GM19239 (cell line): ENCODE measurements around the gene IMPDH1.

Experiments used
- DNase-seq: peaks from one replicate; pipeline ENCODE4 v3.0.0; 2011; ENCODE audit warnings: low spot score; ENCODE audit not compliant: insufficient read length
- FAIRE-seq: peaks from 2 replicates; lab custom pipeline; 2011; peaks lifted over from hg19 to GRCh38; lab: Jason Lieb, UNC

IMPDH1 gene

DNA sequence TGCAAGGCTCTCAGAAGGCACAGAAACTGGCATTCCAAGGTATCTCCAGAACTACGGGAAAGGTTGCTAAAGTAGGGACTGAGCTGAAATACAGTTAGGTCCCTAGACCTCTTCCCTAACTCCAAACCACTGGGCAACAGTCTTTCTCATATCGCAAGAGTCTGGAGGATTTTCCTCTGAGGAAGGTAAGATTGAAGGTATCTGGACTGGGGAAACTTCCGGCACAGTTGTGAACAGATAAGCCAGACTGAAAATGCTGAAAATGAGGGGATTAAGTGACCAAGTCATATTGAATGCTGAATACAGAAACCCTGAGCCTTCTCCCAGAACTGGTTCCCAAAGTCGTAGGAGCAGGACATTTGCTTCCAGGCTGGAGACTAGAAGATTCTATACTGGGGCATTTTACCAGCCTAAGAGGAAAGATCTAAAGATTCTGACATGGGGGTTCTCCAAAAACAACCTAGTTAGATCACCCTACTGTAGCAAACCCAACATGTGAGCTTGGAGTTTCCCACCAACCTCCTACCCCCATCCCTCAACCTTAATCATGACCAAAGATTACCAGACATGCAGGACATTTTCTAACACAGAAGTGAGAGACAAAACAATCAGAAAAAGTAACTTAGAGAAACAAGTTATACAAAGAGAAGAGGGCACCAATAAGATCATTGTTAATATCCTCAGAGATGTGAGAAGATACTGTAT, 45.5 kb downstream of the IMPDH1 start:
- no peak for FAIRE-seq
- no peak for DNase-seq

DNA sequence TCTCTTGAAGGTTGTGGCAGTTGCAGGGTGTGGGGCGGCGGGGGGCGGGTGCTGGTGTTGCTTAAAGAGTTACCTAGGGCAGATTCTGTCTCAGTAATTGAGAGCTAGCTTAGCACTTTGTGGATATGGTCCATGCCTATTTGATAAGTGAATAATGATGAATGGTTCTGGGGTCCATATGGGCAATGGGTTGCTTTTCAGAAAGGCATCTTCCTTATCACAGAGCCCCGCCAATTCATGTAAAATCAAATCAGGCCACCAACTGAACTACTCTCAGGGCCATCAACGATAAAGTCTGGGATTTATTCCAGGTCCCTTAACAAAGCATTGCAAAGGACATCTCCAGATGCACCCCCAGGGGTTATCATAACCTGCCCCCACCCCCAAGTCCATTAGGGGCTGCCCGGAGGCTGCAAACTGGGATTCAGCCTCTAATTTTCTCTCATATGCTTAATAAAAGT, 46.5 kb downstream of the IMPDH1 start:
- FAIRE-seq: no peak
- no peak for DNase-seq

DNA sequence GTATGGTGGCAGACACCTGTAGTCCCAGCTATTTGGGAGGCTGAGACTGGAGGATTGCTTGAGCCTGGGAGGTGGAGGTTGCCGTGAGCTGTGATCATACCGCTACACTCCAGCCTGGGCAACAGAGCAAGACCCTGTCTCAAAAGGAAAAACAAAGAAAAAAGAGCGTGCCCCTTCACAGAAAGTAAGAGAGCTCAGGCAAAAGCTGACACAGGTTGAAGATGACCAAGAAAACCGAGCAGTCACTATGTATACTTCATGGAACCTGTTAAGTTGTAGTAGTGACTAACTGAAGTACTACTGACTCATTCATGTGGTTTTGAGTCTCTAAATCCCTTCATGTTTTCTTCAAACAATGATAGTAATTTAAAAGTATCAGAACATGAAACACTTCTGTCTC, 47.1 kb downstream of the IMPDH1 start:
- DNase-seq (no peak), FAIRE-seq (no peak)

DNA sequence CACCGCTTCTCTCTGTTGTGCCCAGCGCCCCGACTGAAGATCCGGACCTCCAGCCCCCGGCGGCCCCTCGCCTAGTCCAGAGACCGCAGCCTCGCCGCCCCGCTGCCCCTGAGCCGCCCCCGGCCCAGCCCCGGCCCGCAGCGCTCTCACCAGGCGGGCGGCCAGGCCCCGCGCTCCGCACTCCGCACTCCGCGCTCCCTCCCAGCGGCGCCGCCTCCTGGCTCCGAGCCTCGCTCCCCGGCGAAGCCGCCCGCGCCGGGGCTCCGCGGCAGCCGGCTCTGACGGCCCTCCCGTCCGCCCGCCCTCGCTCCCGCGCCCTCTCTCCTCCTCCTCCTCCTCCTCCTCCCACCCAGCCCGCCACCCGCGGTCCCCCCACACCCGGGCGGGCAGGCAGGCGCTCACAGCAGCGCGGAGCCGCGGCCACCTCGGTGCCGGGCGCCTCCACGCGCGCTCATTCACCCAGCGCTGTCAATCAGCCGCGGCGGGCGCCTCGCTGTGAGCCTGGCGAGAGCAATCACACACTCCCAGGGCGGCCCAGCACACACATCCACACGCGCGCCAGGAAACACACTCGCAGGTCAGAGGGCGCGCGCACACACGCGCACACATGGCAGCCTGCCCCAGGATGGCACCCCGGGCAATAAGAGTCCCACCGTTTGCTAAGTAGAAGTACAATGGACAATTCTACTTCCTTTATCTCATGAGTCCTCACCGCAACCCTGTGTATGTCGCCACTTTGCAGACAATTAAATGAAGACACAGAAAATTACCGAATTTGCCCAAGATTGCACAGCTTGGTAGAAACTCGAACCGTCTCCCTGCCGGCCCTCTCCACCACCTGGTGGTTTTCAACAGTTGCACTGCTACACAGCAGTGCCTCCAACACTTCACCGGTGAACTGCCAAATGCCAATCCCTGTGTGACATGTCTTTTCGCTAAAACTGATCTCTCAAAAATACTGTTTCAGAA, 48.1 kb downstream of the IMPDH1 start, which contains the start of gene PRRT4:
Gene PRRT4 (minus strand): TSS at position 280 of the 969 bp plus-strand sequence.
- no peak for DNase-seq
- FAIRE-seq: no peak

DNA sequence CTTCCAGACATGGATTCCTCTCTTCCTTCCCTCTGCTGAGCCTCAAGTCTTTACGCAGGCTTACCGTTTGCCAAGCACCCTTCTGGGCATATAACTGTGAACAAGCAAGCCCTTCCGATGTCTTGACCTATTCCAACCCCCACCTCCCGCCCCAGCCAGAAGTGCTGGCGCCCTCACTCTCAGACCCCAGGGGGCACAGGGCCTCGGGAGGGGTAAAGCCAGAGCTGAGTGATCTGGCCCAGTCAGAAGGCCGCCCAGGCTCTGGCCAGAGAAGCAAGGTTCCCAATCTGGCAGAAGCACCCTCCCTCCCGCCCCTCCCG, 49.5 kb downstream of the IMPDH1 start:
- DNase-seq (no peak), FAIRE-seq (no peak)

DNA sequence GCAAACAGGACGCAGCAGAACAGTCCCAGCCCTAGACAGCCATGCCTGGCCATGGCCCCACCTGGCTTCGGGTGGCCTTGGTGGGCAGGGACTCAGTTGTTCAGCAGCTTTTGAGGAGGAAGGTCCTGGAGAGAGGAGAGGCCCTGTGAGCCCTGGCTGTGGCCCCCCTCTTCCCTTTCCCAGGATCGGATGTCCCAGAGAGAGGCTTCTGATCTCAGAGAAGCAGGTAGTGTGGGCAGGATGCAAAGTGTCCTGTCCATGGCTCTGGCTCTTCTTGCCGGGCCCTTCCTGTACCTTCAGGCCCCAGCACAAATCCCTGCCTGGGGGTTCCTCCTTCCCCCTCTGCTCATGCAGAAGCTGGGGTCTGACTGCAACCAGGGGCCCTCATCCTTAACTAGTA, 49.8 kb downstream of the IMPDH1 start:
- no peak for DNase-seq

DNA sequence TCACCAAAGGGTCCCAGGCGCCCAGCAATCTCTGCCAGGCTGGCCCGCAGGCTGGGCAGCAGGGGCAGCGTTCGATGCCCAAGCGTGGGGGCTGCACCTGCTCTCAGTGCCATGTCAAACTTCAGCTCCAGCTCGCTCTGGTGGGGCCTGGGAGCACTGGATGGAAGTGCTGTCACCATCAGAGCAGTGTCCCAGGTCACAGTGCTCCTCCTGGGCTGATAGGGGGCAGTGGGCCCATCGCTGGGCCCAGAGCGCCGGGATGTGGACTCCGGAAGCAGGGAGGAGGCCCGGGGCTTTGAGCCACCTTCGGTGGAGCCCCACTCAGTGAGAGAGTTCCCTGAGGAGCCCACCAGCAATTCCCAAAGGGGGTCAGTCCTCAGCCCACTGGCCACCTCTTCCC, 50.4 kb downstream of the IMPDH1 start:
- DNase-seq: no peak
- FAIRE-seq: no peak

More for the DNA sequence above, 49.8 kb downstream of the IMPDH1 start:
- no peak for FAIRE-seq

DNA sequence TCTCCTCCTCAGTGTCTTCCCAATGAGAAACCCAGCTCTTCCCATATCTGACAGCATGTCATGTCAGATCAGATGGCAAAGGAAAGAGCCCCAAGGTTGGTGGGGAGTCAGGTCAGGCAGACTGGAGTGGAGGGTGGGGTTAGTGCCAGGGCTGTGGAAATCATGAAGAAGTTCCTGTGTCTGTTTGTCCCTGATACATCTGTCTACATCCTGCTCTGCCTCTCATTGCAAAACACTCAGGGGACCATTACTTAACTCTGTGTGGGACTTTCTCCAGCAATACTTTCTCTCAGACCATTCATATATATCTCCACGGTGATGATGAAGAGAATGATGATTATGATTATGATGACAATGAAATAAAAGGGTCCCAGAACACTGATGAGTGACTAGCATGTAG, 51.5 kb downstream of the IMPDH1 start:
- DNase-seq: no peak

DNA sequence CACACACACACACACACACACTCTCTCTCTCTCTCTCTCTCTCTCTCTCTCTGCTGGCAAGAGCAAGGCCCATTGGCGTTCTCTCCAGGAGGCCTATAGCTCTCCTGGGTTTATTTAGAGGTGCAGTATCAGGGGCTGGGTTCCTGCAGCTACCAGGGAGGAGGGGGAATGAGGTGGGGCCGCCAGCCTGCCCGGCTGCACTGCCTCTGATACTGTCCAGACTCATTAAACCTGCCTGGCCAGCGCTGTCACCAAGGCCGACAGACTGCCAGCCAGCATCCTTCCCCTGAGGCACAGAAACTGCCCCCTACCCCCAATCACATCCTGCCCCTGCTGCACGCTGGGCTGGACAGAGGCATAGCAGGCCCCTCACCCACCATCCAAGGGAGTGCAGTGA, 52.6 kb downstream of the IMPDH1 start:
- no peak for FAIRE-seq
- DNase-seq: no peak

More for the DNA sequence above, 51.5 kb downstream of the IMPDH1 start:
- FAIRE-seq: no peak

DNA sequence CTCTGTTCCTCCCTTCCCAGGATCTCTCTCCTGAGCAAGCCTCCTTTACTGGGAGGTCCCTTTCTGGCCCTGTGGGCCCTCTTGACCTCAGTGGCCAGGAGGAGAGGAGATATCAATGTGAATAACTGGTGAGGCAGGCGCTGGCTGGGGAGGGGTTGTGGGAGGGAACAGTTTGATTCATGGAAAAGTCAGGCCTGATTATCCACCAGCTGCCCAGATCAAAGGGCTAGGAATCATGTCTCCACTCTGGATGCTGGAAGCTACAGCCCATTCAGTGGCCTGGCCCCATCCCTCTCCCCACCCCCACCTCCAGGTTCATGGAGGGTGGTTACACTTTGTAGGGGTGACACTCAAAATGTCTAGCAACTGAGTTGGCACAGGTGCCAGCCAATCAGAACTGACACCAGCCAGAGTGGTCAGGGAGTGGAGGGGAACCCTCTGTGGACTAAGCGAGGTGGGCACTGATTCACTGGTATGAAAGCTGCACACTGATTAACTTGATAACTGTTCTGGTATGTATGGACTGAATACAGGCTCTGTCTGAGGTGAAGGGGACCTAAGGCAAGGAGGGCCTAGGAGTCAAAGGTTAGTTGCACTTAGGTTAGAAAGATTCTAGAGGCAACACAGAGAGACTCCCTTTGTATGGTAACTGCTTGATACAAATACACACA, 53.1 kb downstream of the IMPDH1 start:
- FAIRE-seq (no peak), DNase-seq (no peak)

DNA sequence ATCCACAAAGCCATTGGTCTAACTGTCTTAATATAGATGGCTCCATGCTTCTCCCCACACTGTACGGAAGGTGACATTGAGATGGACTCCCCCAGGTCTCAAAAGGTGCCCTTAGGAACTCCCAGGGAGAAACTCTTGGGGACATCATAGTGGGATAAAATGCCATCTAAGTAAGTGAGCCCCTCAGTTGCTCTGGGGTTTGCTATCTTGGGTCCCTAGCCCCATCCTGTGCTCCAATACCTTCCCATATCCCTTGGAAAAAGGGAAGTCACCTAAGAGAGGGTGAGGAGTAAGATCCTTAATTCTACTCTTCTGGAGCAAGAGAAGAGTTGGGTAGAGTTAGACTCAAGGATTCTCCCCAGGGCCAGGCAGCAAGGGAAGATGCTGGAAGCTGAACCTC, 56.2 kb downstream of the IMPDH1 start:
- FAIRE-seq (no peak), DNase-seq (no peak)

DNA sequence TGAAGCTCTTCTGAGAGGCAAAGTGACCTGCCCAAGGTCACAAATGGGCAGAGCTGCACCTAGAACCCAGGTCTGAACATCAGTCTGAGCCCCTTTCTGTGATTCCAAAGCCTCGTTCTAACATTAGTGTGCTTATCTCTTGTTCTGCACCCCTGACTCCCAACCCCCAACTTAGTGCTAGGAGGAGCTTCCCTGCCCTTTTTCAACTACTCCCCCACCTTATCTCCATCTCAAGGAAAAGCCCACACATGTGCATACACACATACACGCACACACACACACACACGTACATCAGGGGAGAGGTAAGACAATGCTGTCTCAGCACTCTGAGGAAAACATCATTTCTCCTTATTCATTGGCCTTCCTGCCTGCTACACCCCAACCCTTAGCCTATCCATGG, 56.6 kb downstream of the IMPDH1 start:
- DNase-seq (no peak), FAIRE-seq (no peak)

DNA sequence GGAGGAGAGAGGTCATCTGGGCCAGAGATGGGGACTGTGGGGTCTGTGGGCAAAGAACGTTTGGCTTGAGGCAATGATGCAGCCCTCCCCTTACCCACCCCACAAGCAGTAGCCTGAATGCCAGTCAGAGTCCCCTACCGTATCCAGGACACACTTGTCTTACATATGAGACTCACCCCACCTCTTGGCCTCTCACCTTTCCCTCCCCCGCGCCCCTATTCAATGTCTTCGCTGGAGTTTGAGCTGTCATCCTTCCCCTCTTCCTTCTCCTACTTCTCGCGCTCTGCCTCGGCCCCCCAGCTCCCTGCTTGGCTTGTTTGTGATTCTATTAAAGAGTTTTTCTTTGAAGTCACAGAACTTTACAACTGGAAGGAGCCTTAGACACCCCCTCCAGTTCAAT, 57.1 kb downstream of the IMPDH1 start:
- no peak for FAIRE-seq

DNA sequence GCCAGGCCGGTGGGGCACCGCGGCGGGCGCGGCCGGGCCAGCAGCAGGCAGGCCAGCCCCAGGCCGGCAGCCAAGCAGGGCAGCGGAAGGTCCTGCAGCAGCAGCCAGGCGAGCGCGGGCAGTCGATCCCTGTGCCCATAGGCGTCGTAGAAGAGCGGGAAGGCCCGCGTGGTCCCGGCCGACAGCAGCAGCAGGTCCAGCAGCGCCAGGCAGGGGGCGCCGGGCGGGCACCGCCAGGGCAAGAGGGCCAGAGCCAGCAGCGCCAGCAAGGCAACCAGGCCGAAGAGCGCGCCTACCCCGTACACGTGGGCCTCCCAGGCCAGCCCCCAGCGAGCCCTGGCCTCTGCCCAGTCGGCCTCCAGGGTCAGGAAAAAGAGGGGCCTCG, 57.6 kb downstream of the IMPDH1 start:
- FAIRE-seq: no peak
- DNase-seq: no peak

More for the DNA sequence above, 57.1 kb downstream of the IMPDH1 start:
- no peak for DNase-seq

DNA sequence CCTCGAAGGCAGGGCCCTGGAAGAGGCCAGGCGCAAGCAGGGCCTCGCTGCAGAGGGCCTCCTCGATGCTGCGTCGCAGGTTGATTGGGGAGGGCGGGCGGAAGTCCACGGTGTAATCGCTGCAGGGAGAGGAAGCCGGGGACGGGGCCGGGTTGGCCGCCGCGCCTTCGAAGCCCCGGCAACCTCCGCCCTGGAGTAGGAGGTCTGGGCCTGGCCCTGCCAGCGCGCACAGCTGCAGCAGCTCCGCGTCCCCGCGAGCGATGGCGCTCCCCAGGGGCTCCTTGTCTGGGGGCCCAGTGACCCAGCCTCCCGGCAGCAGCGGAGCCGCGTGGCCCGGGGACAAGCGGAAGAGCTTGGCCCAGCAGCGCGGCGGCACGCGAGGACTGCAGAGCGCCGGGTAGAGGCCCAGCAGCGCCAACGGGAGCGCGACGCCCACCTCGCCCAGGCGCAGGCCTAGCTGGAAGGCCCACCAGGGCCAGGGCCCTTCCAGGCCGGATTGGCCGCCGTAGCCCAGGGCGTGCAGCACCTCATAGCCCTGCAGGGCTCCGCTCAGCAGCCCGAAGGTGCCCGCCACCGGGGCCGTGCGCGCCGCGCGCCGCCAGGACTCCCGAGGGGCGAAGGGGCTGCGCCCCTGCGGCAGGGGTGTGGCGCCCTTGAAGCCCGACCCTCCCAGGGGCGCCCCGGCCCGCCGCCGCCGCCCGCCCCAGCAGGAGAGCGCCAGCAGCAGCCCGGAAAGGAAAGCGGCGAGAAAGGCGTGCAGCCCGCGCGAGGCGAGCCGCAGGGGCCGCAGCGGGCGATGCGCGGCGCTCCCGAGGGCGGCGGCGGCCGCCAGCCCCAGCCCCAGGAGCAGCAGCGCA, 58.3 kb downstream of the IMPDH1 start:
- no peak for FAIRE-seq
- DNase-seq: no peak

DNA sequence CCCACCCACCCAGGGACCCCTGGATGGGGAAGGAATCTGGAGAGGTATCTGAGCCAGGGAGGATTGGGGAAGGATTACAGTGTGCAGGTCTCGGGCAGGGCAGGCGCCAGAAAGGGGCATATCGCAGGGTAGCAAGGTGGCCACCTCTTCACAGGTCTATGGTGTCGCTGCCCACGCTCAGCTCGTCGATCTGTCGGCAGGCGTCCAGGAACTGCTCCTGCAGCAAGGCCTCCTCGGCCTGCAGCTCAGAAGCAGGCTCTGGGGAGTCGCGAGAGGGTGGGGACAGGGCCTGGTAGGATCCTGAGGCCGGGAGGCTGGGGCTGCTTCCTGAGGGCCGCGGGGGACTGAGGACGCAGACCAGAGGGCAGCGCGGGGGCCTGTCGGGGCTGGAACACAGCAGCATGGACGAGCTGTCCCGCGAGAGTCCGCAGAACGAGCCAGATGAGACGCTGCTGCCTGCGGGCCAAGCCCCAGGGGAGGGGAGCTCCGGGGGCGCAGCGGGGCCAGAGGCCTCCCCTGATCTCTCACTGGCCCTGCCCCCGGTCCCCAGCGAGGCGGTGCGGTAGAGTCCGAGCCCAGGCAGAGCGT, 59.0 kb downstream of the IMPDH1 start:
- DNase-seq (no peak), FAIRE-seq (no peak)

DNA sequence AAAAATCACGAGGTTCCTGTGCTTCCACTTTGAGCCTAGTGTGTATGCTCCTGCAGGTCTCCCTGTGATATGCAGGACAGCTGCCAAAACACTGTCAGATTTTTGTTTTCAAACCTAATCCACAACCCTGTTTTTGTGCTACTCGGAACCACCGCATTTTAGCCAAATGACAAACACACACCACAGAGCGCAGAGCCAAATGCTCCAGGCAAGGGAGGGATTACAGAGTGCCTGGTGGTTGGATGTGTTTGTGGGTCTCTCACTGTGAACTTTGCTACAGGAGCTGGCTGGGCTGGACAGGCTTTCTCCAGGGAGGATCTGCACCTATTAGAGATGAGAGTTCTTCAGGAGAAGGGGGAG, 60.3 kb downstream of the IMPDH1 start:
- DNase-seq (no peak), FAIRE-seq (no peak)

DNA sequence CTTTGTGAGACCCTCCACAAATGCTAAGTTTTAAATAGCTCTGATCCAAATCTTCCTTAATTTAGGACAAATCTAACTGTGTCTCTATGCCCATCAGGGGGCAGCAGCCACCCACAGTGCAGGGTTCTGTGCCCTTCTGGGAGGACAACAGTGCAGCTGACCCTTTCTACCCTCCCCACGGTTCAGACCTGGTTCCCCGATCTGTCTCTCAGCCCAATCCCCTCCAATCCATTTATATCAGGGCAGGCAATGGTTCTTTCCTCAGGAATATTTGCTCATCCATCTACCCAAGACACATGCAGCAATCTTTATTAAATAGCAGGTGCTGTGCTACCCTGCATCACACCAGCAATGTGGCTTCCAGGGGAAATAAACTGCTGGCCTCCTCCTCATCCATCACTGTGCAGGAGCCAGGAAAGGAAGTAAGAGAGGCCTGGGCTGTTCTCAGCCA, 62.1 kb downstream of the IMPDH1 start:
- DNase-seq: no peak
- no peak for FAIRE-seq

DNA sequence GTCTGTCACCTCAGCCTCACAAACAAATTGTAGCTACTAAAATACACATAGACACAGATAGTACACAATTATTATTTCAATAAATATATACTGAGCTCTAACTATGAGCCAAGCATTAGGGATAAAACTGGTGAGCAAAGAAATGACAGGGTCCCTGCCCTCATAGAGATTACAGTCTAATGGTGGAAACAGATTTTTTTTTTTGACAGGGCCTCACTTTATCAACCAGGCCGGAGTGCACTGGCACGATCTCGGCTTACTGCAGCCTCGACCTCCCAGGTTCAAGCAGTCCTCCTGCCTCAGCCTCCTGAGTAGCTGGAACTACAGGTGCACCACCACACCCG, 65.4 kb downstream of the IMPDH1 start:
- FAIRE-seq: no peak
- no peak for DNase-seq
